ENCODE results near the gene KLK15. TPM values are rescaled to one million over a fixed set of nuclear protein-coding genes. Genes with fewer than 3 reads are reported as not detected.
A peak's percentile ranks its signal among the peaks of the same experiment; 100 is the strongest.

Gene KLK15
- not detected for total RNA-seq

- intact Hi-C loops (cut with DNase I) = no loop called here
- no peak for ATAC-seq
Observed at GRCh38 chr19:50833117-50833801, at the start of gene KLK15. TSS of gene KLK15 (minus strand) at chr19:50833574. CDS start at chr19:50831492, 2,082 bp downstream.

DNA sequence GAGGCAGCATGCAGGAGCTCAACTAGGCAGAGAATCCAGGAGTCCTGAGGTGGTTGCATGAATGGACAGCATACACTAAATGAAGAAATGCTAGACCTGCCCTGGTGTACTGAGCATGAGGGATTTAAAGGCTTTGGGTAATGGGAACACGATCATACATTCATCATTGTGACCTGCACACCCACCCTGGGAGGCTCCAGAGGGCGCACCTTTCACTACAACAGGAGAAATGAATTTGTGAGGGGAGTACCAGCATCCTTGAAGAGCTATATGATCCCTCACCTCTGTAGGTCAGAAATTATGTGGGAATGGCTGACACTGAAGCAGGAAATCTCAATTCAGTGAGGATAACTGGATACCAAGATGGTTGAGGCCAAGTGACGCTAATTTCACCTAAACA lies 48.8 kb upstream of the KLK15 start:
- no peak for ATAC-seq
- no peak for DNase-seq (ENCODE audit: low spot score)
- intact Hi-C loops (cut with DNase I) = no loop called here

More at GRCh38 chr19:50833117-50833801, at the start of gene KLK15:
- no peak for DNase-seq (ENCODE audit: low spot score)

GRCh38 chr19:50880241-50880640 lies 46.9 kb upstream of the KLK15 start:
- DNase-seq (ENCODE audit: low spot score) = no peak
- no peak for ATAC-seq
- intact Hi-C loops (cut with DNase I) = no loop called here

- intact Hi-C loops (cut with DNase I) = no loop called here
Observed at GRCh38 chr19:50878851-50879250, 45.5 kb upstream of the KLK15 start.

DNA sequence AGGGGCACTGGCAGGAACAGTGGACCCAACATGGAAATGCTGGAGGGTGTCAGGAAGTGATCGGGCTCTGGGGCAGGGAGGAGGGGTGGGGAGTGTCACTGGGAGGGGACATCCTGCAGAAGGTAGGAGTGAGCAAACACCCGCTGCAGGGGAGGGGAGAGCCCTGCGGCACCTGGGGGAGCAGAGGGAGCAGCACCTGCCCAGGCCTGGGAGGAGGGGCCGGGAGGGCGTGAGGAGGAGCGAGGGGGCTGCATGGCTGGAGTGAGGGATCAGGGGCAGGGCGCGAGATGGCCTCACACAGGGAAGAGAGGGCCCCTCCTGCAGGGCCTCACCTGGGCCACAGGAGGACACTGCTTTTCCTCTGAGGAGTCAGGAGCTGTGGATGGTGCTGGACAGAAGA lies 44.0 kb upstream of the KLK15 start:
- no peak for ATAC-seq
- no peak for DNase-seq (ENCODE audit: low spot score)
- intact Hi-C loops (cut with DNase I) = no loop called here

More at GRCh38 chr19:50878851-50879250, 45.5 kb upstream of the KLK15 start:
- no peak for DNase-seq (ENCODE audit: low spot score)
- no peak for ATAC-seq

GRCh38 chr19:50876456-50876855 lies 43.1 kb upstream of the KLK15 start:
- DNase-seq (ENCODE audit: low spot score) (no peak), ATAC-seq (no peak)
- intact Hi-C loops (cut with DNase I) = no loop called here

DNA sequence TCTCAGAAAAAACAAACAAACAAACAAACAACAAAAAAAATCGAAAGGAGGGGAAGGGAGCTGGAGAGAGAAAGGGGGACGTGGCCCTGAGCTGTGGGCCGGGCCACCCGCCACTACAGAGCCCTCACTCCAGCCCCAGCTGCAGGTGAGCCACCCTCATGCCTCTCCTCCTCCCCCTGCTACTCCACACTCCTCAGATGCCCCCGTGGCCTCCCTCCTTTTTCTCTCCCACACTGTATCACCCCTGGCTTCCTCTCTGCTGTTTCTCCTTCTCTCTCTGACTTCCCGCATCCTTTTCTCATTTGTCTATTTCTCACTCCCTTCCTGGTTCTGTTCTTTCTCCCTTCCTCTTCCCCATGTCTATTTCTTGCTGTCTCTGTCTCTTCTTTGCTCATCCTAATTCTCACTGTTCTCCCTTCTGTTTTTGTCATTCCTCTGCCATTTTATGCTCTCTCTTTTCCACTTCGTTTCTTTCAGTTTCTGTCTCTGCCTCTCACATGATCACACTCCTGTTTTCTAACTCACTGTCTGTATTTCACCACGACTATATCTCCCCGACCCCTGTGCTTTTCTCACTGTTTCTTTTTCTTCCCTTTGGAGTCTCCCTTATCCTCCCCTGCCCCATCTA lies 42.5 kb upstream of the KLK15 start:
- DNase-seq (ENCODE audit: low spot score) (no peak), ATAC-seq (no peak)
- intact Hi-C loops (cut with DNase I) = no loop called here

GRCh38 chr19:50874211-50874610 lies 40.8 kb upstream of the KLK15 start:
- DNase-seq (ENCODE audit: low spot score) = no peak
- no peak for ATAC-seq
- intact Hi-C loops (cut with DNase I) = no loop called here

- no peak for DNase-seq (ENCODE audit: low spot score)
- ATAC-seq = peak; percentile 63
- intact Hi-C loops (cut with DNase I) = no loop called here
Observed at GRCh38 chr19:50873056-50873455, 39.7 kb upstream of the KLK15 start, which contains the start of gene KLK2. TSS of gene KLK2 (plus strand) at chr19:50873439. CDS start at chr19:50873474, 35 bp downstream.

DNA sequence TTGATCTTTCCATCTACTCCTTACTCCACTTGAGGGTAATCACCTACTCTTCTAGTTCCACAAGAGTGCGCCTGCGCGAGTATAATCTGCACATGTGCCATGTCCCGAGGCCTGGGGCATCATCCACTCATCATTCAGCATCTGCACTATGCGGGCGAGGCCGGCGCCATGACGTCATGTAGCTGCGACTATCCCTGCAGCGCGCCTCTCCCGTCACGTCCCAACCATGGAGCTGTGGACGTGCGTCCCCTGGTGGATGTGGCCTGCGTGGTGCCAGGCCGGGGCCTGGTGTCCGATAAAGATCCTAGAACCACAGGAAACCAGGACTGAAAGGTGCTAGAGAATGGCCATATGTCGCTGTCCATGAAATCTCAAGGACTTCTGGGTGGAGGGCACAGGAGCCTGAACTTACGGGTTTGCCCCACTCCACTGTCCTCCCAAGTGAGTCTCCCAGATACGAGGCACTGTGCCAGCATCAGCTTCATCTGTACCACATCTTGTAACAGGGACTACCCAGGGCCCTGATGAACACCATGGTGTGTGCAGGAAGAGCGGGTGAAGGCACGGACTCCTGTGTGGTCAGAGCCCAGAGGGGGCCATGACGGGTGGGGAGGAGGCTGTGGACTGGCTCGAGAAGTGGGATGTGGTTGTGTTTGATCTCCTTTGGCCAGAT lies 37.2 kb upstream of the KLK15 start:
- DNase-seq (ENCODE audit: low spot score) = no peak
- intact Hi-C loops (cut with DNase I) = no loop called here
- ATAC-seq = no peak

- no peak for DNase-seq (ENCODE audit: low spot score)
- intact Hi-C loops (cut with DNase I) = no loop called here
- ATAC-seq = no peak
Observed at GRCh38 chr19:50869479-50869878, 36.1 kb upstream of the KLK15 start.

DNA sequence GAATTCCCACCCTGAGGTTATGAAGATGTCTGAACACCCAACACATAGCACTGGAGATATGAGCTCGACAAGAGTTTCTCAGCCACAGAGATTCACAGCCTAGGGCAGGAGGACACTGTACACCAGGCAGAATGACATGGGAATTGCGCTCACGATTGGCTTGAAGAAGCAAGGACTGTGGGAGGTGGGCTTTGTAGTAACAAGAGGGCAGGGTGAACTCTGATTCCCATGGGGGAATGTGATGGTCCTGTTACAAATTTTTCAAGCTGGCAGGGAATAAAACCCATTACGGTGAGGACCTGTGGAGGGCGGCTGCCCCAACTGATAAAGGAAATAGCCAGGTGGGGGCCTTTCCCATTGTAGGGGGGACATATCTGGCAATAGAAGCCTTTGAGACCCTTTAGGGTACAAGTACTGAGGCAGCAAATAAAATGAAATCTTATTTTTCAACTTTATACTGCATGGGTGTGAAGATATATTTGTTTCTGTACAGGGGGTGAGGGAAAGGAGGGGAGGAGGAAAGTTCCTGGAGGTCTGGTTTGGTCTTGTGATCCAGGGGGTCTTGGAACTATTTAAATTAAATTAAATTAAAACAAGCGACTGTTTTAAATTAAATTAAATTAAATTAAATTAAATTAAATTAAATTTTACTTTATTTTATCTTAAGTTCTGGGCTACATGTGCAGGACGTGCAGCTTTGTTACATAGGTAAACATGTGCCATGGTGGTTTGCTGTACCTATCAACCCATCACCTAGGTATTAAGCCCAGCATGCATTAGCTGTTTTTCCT lies 28.3 kb upstream of the KLK15 start:
- intact Hi-C loops (cut with DNase I) = no loop called here
- no peak for ATAC-seq

GRCh38 chr19:50861010-50861409 lies 27.6 kb upstream of the KLK15 start:
- no peak for ATAC-seq
- DNase-seq (ENCODE audit: low spot score) = no peak
- intact Hi-C loops (cut with DNase I) = no loop called here

More for the DNA sequence above, 28.3 kb upstream of the KLK15 start:
- DNase-seq (ENCODE audit: low spot score) = no peak

GRCh38 chr19:50859849-50860248 lies 26.5 kb upstream of the KLK15 start:
- no peak for DNase-seq (ENCODE audit: low spot score)
- intact Hi-C loops (cut with DNase I) = no loop called here
- no peak for ATAC-seq

DNA sequence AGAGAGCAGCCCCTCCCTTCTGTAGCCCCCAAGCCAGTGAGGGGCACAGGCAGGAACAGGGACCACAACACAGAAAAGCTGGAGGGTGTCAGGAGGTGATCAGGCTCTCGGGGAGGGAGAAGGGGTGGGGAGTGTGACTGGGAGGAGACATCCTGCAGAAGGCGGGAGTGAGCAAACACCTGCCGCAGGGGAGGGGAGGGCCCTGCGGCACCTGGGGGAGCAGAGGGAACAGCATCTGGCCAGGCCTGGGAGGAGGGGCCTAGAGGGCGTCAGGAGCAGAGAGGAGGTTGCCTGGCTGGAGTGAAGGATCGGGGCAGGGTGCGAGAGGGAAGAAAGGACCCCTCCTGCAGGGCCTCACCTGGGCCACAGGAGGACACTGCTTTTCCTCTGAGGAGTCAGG lies 25.5 kb upstream of the KLK15 start:
- intact Hi-C loops (cut with DNase I) = no loop called here
- ATAC-seq (no peak), DNase-seq (ENCODE audit: low spot score) (no peak)

GRCh38 chr19:50857366-50857765 lies 24.0 kb upstream of the KLK15 start:
- intact Hi-C loops (cut with DNase I) = no loop called here

GRCh38 chr19:50854636-50855410 lies 21.4 kb upstream of the KLK15 start, which contains the start of gene KLK3:
TSS of gene KLK3 (plus strand) at chr19:50854915. CDS start at chr19:50854956, 41 bp downstream.
- ATAC-seq (no peak), DNase-seq (ENCODE audit: low spot score) (no peak)
- intact Hi-C loops (cut with DNase I) = no loop called here

More at GRCh38 chr19:50857366-50857765, 24.0 kb upstream of the KLK15 start:
- no peak for ATAC-seq
- no peak for DNase-seq (ENCODE audit: low spot score)

GRCh38 chr19:50851620-50852019 lies 18.2 kb upstream of the KLK15 start:
- intact Hi-C loops (cut with DNase I) = no loop called here
- no peak for ATAC-seq
- no peak for DNase-seq (ENCODE audit: low spot score)

DNA sequence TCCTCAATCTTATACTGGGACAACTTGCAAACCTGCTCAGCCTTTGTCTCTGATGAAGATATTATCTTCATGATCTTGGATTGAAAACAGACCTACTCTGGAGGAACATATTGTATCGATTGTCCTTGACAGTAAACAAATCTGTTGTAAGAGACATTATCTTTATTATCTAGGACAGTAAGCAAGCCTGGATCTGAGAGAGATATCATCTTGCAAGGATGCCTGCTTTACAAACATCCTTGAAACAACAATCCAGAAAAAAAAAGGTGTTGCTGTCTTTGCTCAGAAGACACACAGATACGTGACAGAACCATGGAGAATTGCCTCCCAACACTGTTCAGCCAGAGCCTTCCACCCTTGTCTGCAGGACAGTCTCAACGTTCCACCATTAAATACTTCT lies 17.4 kb upstream of the KLK15 start:
- ATAC-seq (no peak), DNase-seq (ENCODE audit: low spot score) (no peak)
- intact Hi-C loops (cut with DNase I) = no loop called here

Data from sciatic nerve (tissue), 2 donors.